HG03565 (cell line): ENCODE data around the gene NTRK2.

Source experiments
- ATAC-seq: cut with Tn5 transposase; IDR thresholded peaks from one replicate; pipeline ENCODE4 v1.9.1; 2021; ENCODE audit warnings: mild to moderate bottlenecking, moderate library complexity; ENCODE audit not compliant: unreplicated experiment

NTRK2 gene

GRCh38 chr9:84812847-84813246 is 143.3 kb downstream of the NTRK2 start:
- no peak for ATAC-seq

GRCh38 chr9:84815554-84815953 is 146.0 kb downstream of the NTRK2 start:
- ATAC-seq = no peak

- no peak for ATAC-seq
Measured at GRCh38 chr9:84817038-84817437, 147.5 kb downstream of the NTRK2 start.

GRCh38 chr9:84818791-84819190 is 149.3 kb downstream of the NTRK2 start:
- ATAC-seq = no peak

GRCh38 chr9:84819491-84819991 is 150.0 kb downstream of the NTRK2 start:
- ATAC-seq = no peak

- ATAC-seq = no peak
Measured at GRCh38 chr9:84821431-84821830, 151.9 kb downstream of the NTRK2 start.

GRCh38 chr9:84822589-84823233 is 153.2 kb downstream of the NTRK2 start:
- ATAC-seq = no peak

GRCh38 chr9:84823421-84824271 is 154.1 kb downstream of the NTRK2 start:
- ATAC-seq = no peak

GRCh38 chr9:84827216-84827765 is 157.8 kb downstream of the NTRK2 start:
- no peak for ATAC-seq

- ATAC-seq = no peak
Measured at GRCh38 chr9:84828046-84828445, 158.5 kb downstream of the NTRK2 start.

- ATAC-seq = no peak
Measured at GRCh38 chr9:84829471-84829870, 159.9 kb downstream of the NTRK2 start.

GRCh38 chr9:84829997-84830696 is 160.6 kb downstream of the NTRK2 start:
- ATAC-seq = no peak

- no peak for ATAC-seq
Measured at GRCh38 chr9:84831377-84831776, 161.8 kb downstream of the NTRK2 start.

- no peak for ATAC-seq
Measured at GRCh38 chr9:84832453-84832852, 162.9 kb downstream of the NTRK2 start.

- ATAC-seq = no peak
Measured at GRCh38 chr9:84834426-84834825, 164.9 kb downstream of the NTRK2 start.

- ATAC-seq = no peak
Measured at GRCh38 chr9:84835745-84836144, 166.2 kb downstream of the NTRK2 start.

GRCh38 chr9:84838879-84839278 is 169.3 kb downstream of the NTRK2 start:
- no peak for ATAC-seq

GRCh38 chr9:84839541-84839940 is 170.0 kb downstream of the NTRK2 start:
- ATAC-seq = no peak

- no peak for ATAC-seq
Measured at GRCh38 chr9:84841931-84842330, 172.4 kb downstream of the NTRK2 start.

GRCh38 chr9:84843175-84843824 is 173.8 kb downstream of the NTRK2 start:
- ATAC-seq = no peak
